Thoracic aorta (tissue), 2 donors: Measurements from ENCODE around the gene TMEM129. TPM values are rescaled to one million over a fixed set of nuclear protein-coding genes. Genes with fewer than 3 reads are reported as not detected.
A peak's percentile ranks its signal among the peaks of the same experiment; 100 is the strongest.

ENCODE experiments used
- ATAC-seq: fragments of 150-250 bp; one replicate; pipeline ENCODE4 v1.8.0; 2017; ENCODE audit warnings: low read depth; ENCODE audit not compliant: insufficient number of reproducible peaks, low FRiP score
- DNase-seq: peaks from one replicate; pipeline ENCODE4 v3.0.0-alpha.2; 2020; ENCODE audit warnings: low spot score
- H3K27ac ChIP-seq, 2 donors: fragments of 200-600 bp; sonication (generic); 1 replicate in 1 of 2; 2 replicates in 1 of 2; pipeline ENCODE4 v1.5.1; 2016; ENCODE audit warnings: mild to moderate bottlenecking in 2 of 2, moderate library complexity in 2 of 2
- H3K27me3 ChIP-seq: fragments of 200-600 bp; sonication (generic); replicated peaks from 2 replicates; pipeline ENCODE4 v1.6.0; 2016; ENCODE audit warnings: mild to moderate bottlenecking; ENCODE audit not compliant: insufficient read depth
- H3K36me3 ChIP-seq: fragments of 200-600 bp; sonication (generic); one replicate; pipeline ENCODE4 v1.5.1; 2016
- H3K4me1 ChIP-seq, 2 donors: fragments of 200-600 bp; sonication (generic); 1 replicate in 1 of 2; 2 replicates in 1 of 2; pipeline versions ENCODE4 v1.5.1 to v1.6.0; 2016; ENCODE audit warnings: low read depth in 2 of 2, mild to moderate bottlenecking in 1 of 2; ENCODE audit not compliant: control insufficient read depth in 1 of 2
- H3K4me3 ChIP-seq: fragments of 200-600 bp; sonication (generic); 2 replicates; pipeline ENCODE4 v1.5.1; 2016; ENCODE audit warnings: mild to moderate bottlenecking
- H3K9me3 ChIP-seq: fragments of 200-600 bp; sonication (generic); 2 replicates; pipeline ENCODE4 v1.5.1; 2016
- total RNA-seq, 2 donors: library from RNA; depleted of rRNA; stranded (reverse); fragments of >200 nt; gene quantifications; one replicate each; pipeline versions ENCODE4 v1.1.0 to v1.2.3, GENCODE V29; 2016
- TF ChIP-seq, protein P1 (sequence below): fragments of 200-600 bp; sonication (generic); IDR thresholded peaks from one replicate; pipeline ENCODE4 v1.5.1; 2019; ENCODE audit warnings: antibody characterized with exemption

TMEM129 gene
- total RNA-seq, 2 donors from 2014 or later, result 58.1 to 104 TPM

- Histone ChIP-seq H3K9me3 (no peaks in the 10 kb centered on the region), H3K27ac (no peak overlapping the region), H3K27me3 (no peaks in the 10 kb centered on the region), H3K4me1 (no peaks in the 10 kb centered on the region), H3K4me3 (no peak overlapping the region), H3K36me3 (no peaks in the 10 kb centered on the region)
- no peak for ATAC-seq
- TF ChIP-seq, protein P1, sequence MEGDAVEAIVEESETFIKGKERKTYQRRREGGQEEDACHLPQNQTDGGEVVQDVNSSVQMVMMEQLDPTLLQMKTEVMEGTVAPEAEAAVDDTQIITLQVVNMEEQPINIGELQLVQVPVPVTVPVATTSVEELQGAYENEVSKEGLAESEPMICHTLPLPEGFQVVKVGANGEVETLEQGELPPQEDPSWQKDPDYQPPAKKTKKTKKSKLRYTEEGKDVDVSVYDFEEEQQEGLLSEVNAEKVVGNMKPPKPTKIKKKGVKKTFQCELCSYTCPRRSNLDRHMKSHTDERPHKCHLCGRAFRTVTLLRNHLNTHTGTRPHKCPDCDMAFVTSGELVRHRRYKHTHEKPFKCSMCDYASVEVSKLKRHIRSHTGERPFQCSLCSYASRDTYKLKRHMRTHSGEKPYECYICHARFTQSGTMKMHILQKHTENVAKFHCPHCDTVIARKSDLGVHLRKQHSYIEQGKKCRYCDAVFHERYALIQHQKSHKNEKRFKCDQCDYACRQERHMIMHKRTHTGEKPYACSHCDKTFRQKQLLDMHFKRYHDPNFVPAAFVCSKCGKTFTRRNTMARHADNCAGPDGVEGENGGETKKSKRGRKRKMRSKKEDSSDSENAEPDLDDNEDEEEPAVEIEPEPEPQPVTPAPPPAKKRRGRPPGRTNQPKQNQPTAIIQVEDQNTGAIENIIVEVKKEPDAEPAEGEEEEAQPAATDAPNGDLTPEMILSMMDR, result no peak
- no peak for DNase-seq
Measured at GRCh38 chr4:1731180-1731579, 10.1 kb upstream of the TMEM129 start.

GRCh38 chr4:1730532-1731135 lies 9.5 kb upstream of the TMEM129 start:
- Histone ChIP-seq H3K36me3 (no peaks in the 10 kb centered on the region), H3K9me3 (no peaks in the 10 kb centered on the region)
- TF ChIP-seq, protein P1, result no peak

GRCh38 chr4:1728061-1728980 lies 7.2 kb upstream of the TMEM129 start:
- no peaks in the 10 kb centered on the region for H3K4me1 ChIP-seq
- H3K27ac ChIP-seq, result no peak overlapping the region
- no peak for ATAC-seq
- H3K27me3 ChIP-seq, result no peaks in the 10 kb centered on the region
- DNase-seq, result no peak
- H3K4me3 ChIP-seq, result peak overlapping the region; percentile 26
- H3K9me3 ChIP-seq, result no peaks in the 10 kb centered on the region
- TF ChIP-seq, protein P1, result no peak
- no peaks in the 10 kb centered on the region for H3K36me3 ChIP-seq

More at GRCh38 chr4:1730532-1731135, 9.5 kb upstream of the TMEM129 start:
- H3K27me3 ChIP-seq, result no peaks in the 10 kb centered on the region
- no peak overlapping the region for H3K4me3 ChIP-seq
- DNase-seq, result no peak
- no peak overlapping the region for H3K27ac ChIP-seq
- no peaks in the 10 kb centered on the region for H3K4me1 ChIP-seq
- no peak for ATAC-seq

- Histone ChIP-seq H3K4me3 (peak overlapping the region; percentile 26), H3K36me3 (no peaks in the 10 kb centered on the region), H3K4me1 (peaks cover 5 to 8% of the 10 kb centered on the region in 2 donors), H3K9me3 (no peaks in the 10 kb centered on the region), H3K27me3 (no peaks in the 10 kb centered on the region), H3K27ac (no peak overlapping the region)
- DNase-seq (no peak), ATAC-seq (no peak)
- TF ChIP-seq, protein P1, result no peak
Measured at GRCh38 chr4:1727117-1728031, 6.3 kb upstream of the TMEM129 start.
